Astrocyte of the cerebellum (primary cell): ENCODE measurements around the gene RDH5.

ENCODE experiments used
- DNase-seq: peaks from one replicate; pipeline ENCODE4 v3.0.0-alpha.2; 2011; ENCODE audit warnings: low read depth
- H3K4me3 ChIP-seq: 2 replicates; pipeline ENCODE4 v1.5.1; 2011; ENCODE audit warnings: mild to moderate bottlenecking, low read depth, low read length, moderate library complexity
- CTCF ChIP-seq: IDR thresholded peaks from 2 replicates; pipeline ENCODE4 v1.5.1; 2012; ENCODE audit warnings: low read length, low read depth, moderate library complexity, mild to moderate bottlenecking; ENCODE audit errors: missing control alignments
- in situ Hi-C: cut with HindIII; loops from 2 replicates; pipeline ENCODE4 v1.10.0; 2017; ENCODE audit warnings: low sequenced_read_pairs

The RDH5 gene

GRCh38 chr12:55720071-55720564 is at the start of gene RDH5:
RDH5 (plus strand) TSS chr12:55720393; CDS start chr12:55721185, 792 bp downstream.
- in situ Hi-C loops: no loop called here
- H3K4me3 ChIP-seq: no peak within 1 kb of the TSS
- no peak for DNase-seq
- no peak for TF ChIP-seq CTCF

GRCh38 chr12:55671746-55672145 is 48.4 kb upstream of the RDH5 start:
- no peak for DNase-seq
- H3K4me3 ChIP-seq: no peak overlapping the region
- no peak for TF ChIP-seq CTCF
- in situ Hi-C loops: no loop called here

GRCh38 chr12:55673638-55674037 is 46.6 kb upstream of the RDH5 start:
- TF ChIP-seq CTCF: no peak
- DNase-seq: no peak
- in situ Hi-C loops: no loop called here
- no peak overlapping the region for H3K4me3 ChIP-seq

- TF ChIP-seq CTCF: no peak
- DNase-seq: no peak
- in situ Hi-C loops: no loop called here
Measured at GRCh38 chr12:55675666-55676065, 44.5 kb upstream of the RDH5 start.

GRCh38 chr12:55676707-55677106 is 43.5 kb upstream of the RDH5 start:
- no peak for DNase-seq
- in situ Hi-C loops: no loop called here
- no peak overlapping the region for H3K4me3 ChIP-seq
- no peak for TF ChIP-seq CTCF

More at GRCh38 chr12:55675666-55676065, 44.5 kb upstream of the RDH5 start:
- no peak overlapping the region for H3K4me3 ChIP-seq

GRCh38 chr12:55679691-55680090 is 40.5 kb upstream of the RDH5 start:
- no peak overlapping the region for H3K4me3 ChIP-seq
- no peak for DNase-seq
- TF ChIP-seq CTCF: no peak
- in situ Hi-C loops: no loop called here
